B cell (primary cell): ENCODE results near the gene NKAPL.

Experiments
- EZH2 ChIP-seq: IDR thresholded peaks from 2 replicates; pipeline ENCODE4 v1.6.1; 2012; ENCODE audit warnings: borderline replicate concordance, low read depth, mild to moderate bottlenecking, moderate library complexity, low read length; ENCODE audit not compliant: insufficient read depth, poor library complexity, severe bottlenecking
- TF ChIP-seq, protein P1 (sequence below): fragments of 200-600 bp; IDR thresholded peaks from one replicate; pipeline ENCODE4 v1.8.0; 2022; ENCODE audit warnings: antibody characterized with exemption, mild to moderate bottlenecking

- TF ChIP-seq, protein P1, sequence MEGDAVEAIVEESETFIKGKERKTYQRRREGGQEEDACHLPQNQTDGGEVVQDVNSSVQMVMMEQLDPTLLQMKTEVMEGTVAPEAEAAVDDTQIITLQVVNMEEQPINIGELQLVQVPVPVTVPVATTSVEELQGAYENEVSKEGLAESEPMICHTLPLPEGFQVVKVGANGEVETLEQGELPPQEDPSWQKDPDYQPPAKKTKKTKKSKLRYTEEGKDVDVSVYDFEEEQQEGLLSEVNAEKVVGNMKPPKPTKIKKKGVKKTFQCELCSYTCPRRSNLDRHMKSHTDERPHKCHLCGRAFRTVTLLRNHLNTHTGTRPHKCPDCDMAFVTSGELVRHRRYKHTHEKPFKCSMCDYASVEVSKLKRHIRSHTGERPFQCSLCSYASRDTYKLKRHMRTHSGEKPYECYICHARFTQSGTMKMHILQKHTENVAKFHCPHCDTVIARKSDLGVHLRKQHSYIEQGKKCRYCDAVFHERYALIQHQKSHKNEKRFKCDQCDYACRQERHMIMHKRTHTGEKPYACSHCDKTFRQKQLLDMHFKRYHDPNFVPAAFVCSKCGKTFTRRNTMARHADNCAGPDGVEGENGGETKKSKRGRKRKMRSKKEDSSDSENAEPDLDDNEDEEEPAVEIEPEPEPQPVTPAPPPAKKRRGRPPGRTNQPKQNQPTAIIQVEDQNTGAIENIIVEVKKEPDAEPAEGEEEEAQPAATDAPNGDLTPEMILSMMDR, result no peak
- no peak for TF ChIP-seq EZH2
Measured at GRCh38 chr6:28212510-28213212, 46.4 kb upstream of the NKAPL start.
